Measurements from ENCODE around the gene SPTB.

SPTB gene

GRCh38 chr14:64891173-64891838 lies 11.6 kb upstream of the SPTB start:
- intact Hi-C loops (cut with DNase I) = loop anchor here (5.0 kb wide), 1 partner anchor 89 kb away; no protein-coding TSS in a partner anchor
- no peak for DNase-seq

- no peak for DNase-seq
- intact Hi-C loops (cut with DNase I) = no loop called here
These were observed 9.6 kb upstream of the SPTB start for GRCh38 chr14:64889352-64889751.

GRCh38 chr14:64885559-64885958 lies 5.9 kb upstream of the SPTB start:
- intact Hi-C loops (cut with DNase I) = no loop called here
- DNase-seq = no peak

GRCh38 chr14:64880221-64881121 lies 764 bp upstream of the SPTB start:
- DNase-seq = peak in 9 of 10 donors; percentile 37 to 94 (median 68)
- intact Hi-C loops (cut with DNase I) = no loop called here

GRCh38 chr14:64878837-64879634 lies 671 bp downstream of the SPTB start:
- intact Hi-C loops (cut with DNase I) = no loop called here
- DNase-seq = peak in 7 of 10 donors; percentile 11 to 85 (median 19)

DNA sequence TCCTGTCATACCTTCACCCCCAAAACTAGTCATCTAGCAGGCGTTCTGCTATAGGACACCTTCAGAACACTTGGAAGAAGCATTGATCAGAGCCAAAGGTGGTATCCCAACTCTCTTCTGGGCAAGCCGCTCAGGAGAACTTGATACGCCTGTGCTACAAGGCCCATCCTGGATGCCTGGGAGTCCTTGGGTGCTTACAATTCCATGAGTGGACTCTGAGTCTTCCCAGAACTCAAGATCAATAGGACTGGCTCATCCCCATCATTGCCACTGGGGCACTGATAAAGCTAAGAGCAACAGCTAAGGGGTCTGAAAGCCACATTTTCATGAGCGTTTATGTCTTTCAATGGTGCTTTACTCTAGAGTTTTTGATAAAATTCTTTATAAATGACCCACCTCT lies 1.9 kb downstream of the SPTB start:
- intact Hi-C loops (cut with DNase I) = no loop called here
- no peak for DNase-seq

DNA sequence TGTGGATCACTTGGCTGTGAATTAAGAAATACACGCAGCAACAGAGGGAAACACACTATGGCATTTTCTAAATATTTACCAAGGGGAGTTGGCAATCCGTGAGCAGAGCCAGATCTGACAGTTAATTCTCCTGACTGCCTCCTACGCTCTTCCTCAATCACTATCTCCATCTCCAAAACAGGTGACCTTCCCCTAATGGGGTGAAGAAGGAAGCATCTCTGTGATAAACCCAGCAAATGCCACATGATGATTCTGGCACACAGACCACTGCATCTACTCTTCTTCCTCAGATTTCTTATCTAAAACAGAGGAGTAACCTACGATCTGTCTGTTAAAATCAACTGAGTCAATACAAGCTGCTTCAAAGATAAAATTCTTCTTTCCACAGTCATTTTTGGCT lies 4.4 kb downstream of the SPTB start:
- DNase-seq = no peak
- intact Hi-C loops (cut with DNase I) = no loop called here

DNA sequence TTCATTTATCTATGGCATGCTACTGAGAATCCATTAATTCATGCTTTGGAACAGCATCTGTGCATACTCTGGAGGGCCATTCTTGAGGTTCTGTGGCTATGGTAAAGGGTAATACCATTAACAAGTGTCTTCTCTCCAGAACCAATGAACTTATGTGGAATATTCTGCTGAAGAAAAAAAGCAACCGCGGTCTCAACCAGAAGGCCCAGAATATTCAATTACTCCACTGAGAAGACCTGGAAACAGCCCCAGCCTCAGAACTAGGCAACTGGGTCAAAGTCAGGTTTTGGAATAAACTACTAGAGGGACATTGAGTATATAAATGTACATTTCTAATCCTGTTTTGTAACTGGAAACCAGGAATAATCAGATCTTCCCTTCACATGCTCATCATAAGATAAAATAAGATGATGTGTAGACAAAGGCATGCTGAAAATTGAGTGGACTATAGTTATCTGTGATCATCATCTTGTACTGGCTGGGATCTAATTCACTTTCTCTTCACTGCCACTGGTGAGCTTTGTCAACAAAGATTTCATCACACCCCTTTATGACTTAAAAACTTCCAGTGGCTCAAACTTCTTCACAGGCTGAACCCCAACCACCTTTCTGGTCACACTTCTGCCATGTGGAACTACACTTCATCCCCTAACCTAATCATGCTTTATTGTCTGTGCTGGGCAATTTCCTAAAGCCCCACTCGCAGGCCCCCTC lies 6.0 kb downstream of the SPTB start:
- no peak for DNase-seq
- intact Hi-C loops (cut with DNase I) = no loop called here

GRCh38 chr14:64871344-64871743 lies 8.4 kb downstream of the SPTB start:
- no peak for DNase-seq
- intact Hi-C loops (cut with DNase I) = no loop called here

DNA sequence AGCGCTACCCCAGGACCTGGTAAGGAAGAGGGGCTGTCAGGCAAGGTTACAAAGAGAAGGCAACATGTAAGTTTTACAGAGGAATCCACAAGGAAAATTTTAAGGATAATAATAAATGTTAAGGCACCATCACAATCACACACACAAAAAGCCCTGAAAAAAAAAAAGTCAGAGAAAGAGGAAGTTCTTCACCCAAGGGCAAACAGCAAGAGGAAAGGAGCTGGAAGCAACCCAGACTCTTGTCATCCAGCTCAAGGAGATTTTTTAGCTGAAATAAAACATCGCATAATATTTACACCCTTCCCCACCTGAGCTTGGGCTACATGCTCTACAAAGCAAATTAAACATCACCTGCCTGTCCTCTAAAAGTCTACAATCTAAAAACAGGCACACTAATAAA lies 9.5 kb downstream of the SPTB start:
- intact Hi-C loops (cut with DNase I) = no loop called here
- no peak for DNase-seq

GRCh38 chr14:64868841-64869240 lies 10.9 kb downstream of the SPTB start:
- intact Hi-C loops (cut with DNase I) = no loop called here

DNA sequence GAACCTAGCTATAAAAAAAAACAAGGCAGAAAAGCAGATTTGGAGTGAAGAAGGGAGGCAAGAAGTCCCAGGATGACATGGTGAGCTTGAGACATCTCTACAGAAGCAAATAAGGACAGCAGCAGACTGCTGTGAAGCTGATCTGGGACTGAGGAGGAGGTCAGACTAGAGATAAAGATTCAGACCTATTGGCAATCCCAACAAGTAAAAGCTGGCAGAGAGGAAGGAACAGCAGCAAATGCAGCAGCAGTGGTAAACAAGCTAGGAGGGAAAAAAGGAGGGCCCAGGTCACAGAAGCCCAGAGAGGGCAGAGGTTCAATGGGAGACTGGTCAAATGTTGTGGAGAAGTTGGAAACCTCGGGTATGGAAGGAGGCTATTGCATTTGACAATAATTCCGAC lies 11.3 kb downstream of the SPTB start:
- intact Hi-C loops (cut with DNase I) = no loop called here
- no peak for DNase-seq

More at GRCh38 chr14:64868841-64869240, 10.9 kb downstream of the SPTB start:
- no peak for DNase-seq

DNA sequence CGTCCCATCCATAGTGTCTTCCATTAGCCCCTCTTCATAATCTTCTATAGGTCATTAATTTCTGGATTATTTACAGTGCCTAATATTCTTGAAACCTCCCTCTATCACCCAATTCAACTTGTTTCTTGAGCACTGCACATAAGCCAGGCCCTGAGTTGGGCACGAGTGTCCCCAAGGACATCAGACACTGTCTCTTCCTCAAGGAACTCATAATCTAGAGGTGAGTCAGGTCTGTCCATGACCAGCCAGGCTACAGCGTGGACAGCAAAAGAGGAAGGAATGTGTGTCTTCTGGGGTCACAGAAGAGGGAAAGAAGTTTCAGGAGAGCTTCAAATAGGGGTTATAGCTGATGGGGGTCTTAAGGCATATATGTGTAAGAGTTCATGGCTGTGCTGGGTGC lies 12.5 kb downstream of the SPTB start:
- intact Hi-C loops (cut with DNase I) = no loop called here

DNA sequence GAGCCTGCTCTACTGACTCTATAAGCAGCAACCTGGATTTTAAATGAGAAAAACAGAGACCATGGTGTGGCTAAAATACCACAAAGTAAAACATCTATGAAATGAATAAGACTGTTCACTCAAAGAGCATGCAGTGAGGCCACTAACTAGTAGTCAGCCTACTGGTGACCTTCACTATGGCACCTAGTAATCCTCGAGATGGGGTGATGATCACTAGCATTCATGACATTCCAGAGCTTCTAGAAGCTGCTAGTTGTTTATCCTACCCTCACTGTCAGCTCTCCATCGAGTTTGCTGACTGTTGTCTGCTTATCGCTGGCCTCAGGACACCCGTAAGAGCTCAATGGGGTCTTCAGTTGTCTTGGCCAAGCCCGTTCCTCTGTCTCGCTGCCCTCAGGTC lies 13.7 kb downstream of the SPTB start:
- intact Hi-C loops (cut with DNase I) = no loop called here
- no peak for DNase-seq

More for the DNA sequence above, 12.5 kb downstream of the SPTB start:
- DNase-seq = no peak

DNA sequence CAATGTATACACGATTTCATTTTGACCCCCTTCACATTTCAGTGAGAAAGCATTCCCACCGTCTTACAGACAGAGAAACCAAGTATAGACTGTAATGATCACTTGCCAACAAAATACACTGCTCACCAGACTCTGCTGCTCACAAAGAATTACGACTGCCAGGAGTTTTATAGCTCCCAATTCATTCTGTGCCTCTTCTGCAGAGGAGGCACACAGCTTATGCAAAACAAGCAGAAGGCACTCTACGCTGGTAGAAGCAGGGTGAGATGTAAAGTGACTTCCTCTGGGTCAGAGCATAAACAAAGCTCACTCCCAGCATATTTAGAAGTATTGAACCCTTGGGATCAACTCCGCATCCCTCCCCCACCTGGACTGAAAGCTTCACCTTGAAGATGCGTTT lies 14.6 kb downstream of the SPTB start:
- intact Hi-C loops (cut with DNase I) = no loop called here
- no peak for DNase-seq

DNA sequence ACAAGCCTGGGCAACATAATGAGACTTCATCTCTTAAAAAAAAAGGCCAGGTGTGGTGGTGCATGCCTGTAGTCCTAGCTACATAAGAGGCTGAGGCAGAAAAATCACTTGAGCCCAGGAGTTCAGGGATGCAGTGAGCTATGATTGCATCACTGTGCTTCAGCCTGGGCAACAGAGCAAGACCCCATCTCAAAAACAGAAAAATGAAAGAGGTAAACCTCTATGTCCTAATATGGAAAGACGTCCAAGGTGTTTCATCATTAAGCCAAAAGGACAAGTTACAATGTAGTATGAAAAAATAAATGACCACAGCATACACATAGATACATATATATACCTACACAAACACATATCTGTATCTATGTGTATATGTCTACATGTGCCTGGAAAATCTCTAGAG lies 15.4 kb downstream of the SPTB start:
- intact Hi-C loops (cut with DNase I) = no loop called here

DNA sequence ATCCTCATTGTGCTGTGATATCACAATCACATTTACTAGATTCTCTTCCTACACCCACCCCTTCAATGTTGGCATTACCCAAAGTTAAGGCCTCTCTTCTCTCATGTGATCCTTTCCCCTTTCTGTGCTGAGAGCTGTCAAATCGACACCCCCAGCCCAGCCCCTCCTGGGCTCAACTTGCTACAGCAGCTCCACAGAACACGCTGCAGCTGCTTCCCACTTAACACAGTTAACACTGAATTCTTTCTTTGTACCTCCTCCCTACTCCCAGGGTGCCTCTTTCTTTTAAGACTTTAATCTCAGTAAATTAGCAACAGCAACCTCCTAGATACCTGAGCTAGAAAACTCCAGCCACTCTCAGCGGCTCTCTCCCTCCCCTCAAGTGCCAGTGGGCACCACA lies 17.8 kb downstream of the SPTB start:
- no peak for DNase-seq
- intact Hi-C loops (cut with DNase I) = no loop called here

More for the DNA sequence above, 15.4 kb downstream of the SPTB start:
- DNase-seq = no peak

- intact Hi-C loops (cut with DNase I) = no loop called here
- DNase-seq = no peak
These were observed 19.7 kb downstream of the SPTB start for GRCh38 chr14:64860039-64860438.

DNA sequence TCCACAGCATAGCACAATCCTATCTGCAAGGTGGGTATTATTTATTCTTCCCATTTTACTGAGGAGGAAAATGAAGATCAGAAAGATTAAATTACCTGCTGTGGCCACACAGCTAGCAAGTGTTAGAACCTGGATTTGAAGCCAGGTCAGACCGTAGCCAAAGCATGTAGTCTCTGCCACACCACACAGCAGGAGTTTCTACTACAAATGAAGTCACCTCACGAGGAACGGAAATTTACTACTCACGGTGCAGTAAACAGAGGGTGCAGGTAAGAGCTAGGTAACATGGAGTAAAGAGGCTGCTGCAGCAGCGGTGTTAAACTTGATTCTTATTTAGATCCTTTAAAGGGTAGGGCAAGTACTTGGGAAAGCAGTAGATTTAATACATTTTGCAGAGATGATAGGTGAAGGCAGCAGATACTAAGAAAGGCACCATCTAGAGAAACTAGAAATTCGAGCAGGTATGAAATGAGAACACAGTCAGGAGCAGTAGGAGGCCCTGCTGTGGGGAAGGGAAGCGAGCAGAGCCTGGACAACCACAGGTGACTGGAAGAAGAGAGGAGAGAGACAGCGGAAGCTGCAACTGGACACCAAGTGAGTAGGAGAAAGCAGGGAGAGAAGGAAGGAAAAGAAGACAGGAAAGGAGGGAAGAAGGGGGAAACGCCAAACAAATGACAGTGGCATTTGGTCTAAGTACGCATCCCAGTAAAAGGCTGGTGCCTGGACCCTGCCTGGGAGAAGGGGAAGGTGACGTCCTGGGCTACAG lies 21.5 kb downstream of the SPTB start:
- intact Hi-C loops (cut with DNase I) = no loop called here
- no peak for DNase-seq
